ENCODE data around the gene OSBPL8.
"Not testable (repeated sequence)": the region's sequence is repeated elsewhere in the genome, so short reads cannot be mapped to it uniquely, and the experiment has no call there.

The OSBPL8 gene

DNA sequence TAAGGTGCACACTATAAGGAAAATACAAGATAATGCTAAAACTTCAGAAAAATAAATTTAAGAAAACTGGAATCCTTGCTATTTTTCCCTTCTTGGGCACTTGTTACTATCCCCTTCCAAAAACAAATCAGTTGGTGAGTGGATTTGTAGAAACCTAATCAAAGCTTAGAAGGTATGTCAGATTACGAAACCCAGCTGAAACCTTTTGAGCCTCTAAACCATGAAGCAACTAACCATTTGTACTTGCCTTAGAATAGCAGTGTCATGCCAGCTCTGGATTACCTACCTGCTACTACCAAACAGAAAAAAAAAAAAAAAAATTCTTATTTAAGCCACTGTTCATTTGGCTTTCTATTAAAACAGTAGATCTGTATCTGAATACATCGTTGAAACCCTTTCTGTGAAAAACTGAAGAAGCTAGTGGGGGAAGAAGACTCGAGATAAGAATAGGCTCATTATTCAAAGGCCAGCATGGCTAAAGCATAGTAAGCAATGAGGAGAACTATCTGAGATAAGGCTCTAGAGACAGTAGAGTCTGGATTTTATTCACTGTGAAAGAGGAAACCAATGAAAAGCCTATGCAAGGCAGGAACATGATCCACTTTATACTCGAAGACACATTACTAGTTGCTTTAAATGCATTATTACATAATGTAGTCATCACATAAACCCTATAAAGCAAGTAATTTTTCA lies 30.2 kb downstream of the OSBPL8 start:
- no peak for TF ChIP-seq GATA1 (IDR thresholded peaks at IDR 0.05; ENCODE audit: low read depth, low read length)
- TF ChIP-seq POLR2A (IDR thresholded peaks at IDR 0.05; ENCODE audit: low read length): no peak

DNA sequence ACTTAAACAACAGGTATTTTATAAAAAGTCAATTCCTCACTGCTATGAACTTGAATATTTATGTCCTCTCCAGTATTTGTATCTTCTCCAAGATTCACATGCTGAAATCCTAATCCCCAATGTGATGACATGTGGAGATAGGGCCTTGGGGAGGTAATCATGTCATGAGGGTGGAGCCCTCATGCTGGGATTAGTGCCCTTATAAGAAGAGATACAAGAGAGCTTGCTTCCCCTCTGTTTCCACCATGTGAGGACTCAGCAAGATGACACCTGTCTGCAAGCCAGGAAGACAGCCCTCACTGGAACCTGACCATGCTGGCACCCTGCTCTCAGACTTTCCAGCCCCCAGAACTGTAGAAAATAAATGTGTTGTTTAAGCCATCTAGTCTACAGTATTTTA lies 36.2 kb downstream of the OSBPL8 start:
- DNase-seq: no peak
- TF ChIP-seq POLR2A (IDR thresholded peaks at IDR 0.05; ENCODE audit: low read length) (no peak), GATA1 (IDR thresholded peaks at IDR 0.05; ENCODE audit: low read depth, low read length) (no peak)

More for the DNA sequence above, 30.2 kb downstream of the OSBPL8 start:
- DNase-seq: peak; percentile 41 to 56

DNA sequence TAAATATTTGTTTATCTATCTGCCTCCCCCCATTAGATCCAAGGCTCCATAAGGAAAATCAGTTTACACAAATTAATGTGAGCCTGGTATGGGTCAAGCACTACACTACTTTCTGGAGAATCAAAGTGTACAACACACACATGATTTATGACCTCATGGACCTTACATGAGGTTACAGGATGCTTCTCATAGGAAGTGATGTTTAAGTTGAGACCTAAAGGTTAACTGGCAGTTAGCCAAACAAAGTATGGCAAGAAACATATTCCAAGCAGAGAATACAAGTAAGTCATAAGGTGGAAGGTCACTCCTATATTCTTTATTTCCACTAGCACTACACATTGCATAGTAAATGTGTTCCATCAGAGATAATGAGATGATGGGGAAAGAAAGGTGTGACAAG lies 39.2 kb downstream of the OSBPL8 start:
- TF ChIP-seq GATA1 (IDR thresholded peaks at IDR 0.05; ENCODE audit: low read depth, low read length): no peak
- TF ChIP-seq POLR2A (IDR thresholded peaks at IDR 0.05; ENCODE audit: low read length): no peak
- DNase-seq: no peak

DNA sequence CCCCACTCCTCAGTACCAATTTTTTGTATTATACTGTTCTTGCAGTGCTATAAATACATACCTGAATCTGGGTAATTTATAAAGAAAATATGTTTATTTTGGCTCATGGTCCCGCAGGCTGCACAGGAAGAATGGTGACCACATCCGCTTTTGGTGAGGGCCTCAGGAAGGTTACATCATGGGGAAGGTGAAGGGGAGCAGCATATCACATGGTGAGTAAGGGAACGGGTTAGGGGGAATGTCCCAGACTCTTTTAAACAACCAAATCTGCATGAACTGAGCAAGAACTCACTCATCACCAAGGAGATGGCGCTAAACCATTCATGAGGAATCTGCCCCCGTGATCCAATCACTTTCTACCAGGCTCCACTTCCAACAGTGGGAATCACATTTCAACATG lies 40.0 kb downstream of the OSBPL8 start:
- TF ChIP-seq GATA1 (IDR thresholded peaks at IDR 0.05; ENCODE audit: low read depth, low read length): no peak
- no peak for TF ChIP-seq POLR2A (IDR thresholded peaks at IDR 0.05; ENCODE audit: low read length)
- DNase-seq: no peak

DNA sequence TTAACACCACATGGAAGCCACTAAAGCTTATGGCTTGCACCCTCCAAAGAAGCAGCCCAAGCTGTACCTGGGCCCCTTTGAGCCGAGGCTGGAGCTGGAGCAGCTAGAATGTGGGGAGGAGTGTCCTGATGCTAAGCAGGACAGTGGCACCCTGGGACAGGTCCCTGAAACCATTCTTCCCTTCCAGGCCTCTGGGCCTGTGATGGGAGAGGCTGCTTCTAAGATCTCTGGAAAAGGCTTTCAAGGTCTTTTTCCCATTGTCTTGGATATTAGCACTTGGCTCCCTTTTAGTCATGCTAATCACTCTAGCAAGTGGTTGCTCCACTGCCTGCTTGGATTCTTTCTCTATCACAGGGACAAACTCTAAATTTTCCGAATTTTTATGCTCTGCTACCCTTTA lies 40.9 kb downstream of the OSBPL8 start:
- no peak for DNase-seq
- TF ChIP-seq POLR2A (IDR thresholded peaks at IDR 0.05; ENCODE audit: low read length) (no peak), GATA1 (IDR thresholded peaks at IDR 0.05; ENCODE audit: low read depth, low read length) (no peak)

DNA sequence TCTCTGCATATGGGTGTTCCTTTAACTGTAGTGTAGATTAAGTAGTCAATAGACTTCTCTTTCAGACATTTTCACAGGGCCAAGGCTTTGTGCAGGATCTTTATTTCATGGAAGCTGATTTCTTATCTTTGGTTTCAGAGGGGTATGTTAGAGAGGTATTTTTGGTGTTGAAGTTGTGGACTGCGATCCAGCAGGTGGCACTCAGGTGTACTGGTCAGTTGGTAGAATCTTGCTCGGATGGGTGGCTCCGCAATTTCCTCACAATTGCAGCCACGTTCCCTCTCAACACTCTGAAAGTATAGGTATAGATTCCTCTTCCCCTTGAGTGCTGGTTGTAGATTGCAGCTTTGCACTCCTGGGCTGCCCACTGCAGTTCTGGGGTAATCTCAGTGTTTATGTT lies 44.3 kb downstream of the OSBPL8 start:
- no peak for DNase-seq
- no peak for TF ChIP-seq GATA1 (IDR thresholded peaks at IDR 0.05; ENCODE audit: low read depth, low read length)
- TF ChIP-seq POLR2A (IDR thresholded peaks at IDR 0.05; ENCODE audit: low read length): no peak

DNA sequence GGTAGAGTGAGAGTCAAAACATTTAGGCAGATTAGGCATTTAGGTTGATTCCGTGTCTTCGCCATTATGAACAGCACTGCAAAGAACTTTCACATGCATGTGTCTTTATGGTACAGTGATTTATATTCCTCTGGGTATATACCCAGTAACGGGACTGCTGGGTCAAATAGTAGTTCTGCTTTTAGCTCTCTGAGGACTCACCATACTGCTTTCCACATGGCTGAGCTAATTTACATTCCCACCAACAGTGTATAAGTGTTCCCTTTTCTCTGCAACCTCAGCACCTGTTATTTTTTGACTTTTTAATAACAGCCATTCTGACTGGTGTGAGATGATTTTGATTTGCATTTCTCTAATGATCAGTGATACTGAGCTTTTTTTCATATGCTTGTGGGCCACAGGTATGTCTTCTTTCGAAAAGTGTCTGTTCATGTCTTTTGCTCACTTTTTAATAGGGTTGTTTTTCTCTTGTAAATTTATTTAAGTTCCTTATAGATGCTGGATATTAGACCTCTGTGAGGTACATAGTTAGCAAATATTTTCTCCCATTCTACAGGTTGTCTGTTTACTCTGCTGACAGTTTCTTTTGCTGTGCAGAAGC lies 48.4 kb downstream of the OSBPL8 start:
- DNase-seq: not testable (repeated sequence)

DNA sequence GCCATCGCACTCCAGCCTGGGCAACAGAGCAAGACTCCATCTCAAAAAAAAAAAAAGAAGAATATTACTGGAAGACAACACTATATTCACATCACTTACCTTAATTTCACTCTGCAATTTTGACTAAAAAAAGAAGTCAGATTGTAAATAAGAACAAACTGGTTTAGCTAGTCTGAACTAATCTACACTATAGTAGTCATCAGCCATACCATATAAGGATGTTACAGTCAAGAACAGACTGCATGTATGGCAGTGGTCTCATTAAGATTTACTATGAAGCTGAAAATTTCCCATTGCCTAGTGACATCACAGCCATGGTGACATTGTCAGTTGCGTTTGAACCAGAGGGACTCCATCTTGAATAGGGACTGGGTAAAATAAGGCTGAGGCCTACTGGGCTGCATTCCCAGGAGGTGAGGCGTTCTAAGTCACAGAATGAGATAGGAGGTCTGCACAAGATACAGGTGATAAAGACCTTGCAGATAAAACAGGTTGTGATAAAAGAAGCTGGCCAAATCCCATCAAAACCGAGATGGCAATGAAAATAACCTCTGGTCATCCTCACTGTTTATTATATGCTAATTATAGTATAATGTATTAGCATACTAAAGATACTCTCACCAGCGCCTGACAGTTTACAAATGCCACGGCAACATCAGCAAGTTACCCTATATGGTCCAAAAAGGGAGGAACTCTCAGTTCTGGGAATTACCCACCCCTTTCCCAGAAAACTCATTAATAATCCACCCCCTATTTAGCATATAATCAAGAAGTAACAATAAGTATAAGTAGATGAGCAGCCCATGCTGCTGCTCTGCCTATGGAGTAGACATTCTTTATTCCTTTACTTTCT lies 51.2 kb downstream of the OSBPL8 start:
- TF ChIP-seq GATA1 (IDR thresholded peaks at IDR 0.05; ENCODE audit: low read depth, low read length) (no peak), POLR2A (IDR thresholded peaks at IDR 0.05; ENCODE audit: low read length) (no peak)
- peak in 1 of 2 experiments; percentile 23 for DNase-seq

DNA sequence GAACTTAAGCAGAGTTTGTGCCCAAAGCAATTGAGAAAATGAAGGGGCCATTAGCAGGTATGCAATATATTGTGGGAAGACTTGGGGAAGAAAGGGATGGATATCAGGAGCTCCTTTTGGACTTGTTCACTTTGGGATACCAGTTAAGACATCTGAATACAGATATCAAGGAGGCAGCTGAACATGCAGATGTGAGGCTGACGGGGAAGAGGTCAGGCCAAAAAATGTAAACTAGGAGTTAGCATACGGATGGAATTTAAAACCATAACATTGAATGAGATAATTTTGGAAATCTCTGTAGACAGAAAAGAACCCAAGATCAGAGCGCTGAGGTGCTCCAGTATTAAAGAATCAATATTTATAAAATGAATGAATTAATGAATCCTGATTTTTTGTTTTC lies 53.4 kb downstream of the OSBPL8 start:
- DNase-seq: no peak
- TF ChIP-seq POLR2A (IDR thresholded peaks at IDR 0.05; ENCODE audit: low read length) (no peak), GATA1 (IDR thresholded peaks at IDR 0.05; ENCODE audit: low read depth, low read length) (no peak)

DNA sequence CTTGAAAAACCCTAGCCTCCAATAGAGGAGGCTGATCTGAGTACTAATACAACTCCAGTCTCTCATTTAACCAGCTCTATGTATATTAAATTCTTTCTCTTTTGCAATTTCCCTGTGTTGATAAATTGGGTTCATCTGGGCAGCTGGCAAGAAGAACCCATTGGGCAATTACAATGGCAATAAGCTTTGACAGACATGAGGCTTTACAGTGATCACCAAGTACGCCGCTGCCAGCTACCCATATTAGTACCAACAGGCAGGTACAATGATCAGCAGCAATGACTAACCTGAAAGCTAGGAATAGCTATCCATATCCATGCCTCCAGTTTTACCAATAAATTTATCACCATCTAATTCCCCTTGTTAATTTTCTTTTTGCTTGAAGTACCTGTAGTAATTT lies 54.5 kb downstream of the OSBPL8 start:
- DNase-seq: no peak
- no peak for TF ChIP-seq GATA1 (IDR thresholded peaks at IDR 0.05; ENCODE audit: low read depth, low read length)
- no peak for TF ChIP-seq POLR2A (IDR thresholded peaks at IDR 0.05; ENCODE audit: low read length)

DNA sequence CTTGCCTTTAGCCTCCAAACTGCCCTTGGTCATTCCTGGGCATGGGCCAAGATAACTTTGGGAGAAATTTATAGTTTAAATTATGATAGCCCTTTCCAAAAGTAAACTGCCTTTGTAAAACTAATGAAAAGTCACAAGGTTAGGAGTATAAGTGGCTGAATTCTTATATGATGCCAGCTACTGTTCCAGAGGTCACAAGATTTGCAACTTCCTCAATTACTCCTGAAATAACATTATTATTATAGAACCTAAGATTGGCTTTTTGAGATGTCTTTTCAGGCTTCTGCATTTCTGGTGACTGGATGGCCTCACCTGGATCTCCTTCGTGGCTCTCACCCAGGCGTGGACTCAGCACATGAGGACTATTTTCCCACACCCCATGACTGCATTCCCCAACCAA lies 55.0 kb downstream of the OSBPL8 start:
- TF ChIP-seq GATA1 (IDR thresholded peaks at IDR 0.05; ENCODE audit: low read depth, low read length) (no peak), POLR2A (IDR thresholded peaks at IDR 0.05; ENCODE audit: low read length) (no peak)
- no peak for DNase-seq

DNA sequence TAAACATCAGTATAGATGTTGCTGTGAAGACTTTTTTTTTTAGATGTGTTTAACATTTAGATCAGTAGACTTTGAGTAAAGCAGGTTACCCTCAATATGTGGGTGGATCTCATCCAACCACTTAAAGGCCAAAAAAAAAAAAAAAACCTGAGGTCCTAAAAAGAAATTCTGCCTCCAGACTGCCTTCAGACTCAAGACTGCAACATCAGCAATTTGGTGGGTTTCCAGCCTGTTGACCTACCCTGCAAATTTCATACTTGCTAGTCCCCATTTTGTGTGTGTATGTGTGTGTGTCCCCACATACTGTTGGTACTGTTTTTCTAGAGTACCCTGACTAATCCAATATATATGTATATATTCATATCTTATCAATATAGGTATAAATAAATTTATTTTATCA lies 55.6 kb downstream of the OSBPL8 start:
- no peak for DNase-seq
- TF ChIP-seq POLR2A (IDR thresholded peaks at IDR 0.05; ENCODE audit: low read length) (no peak), GATA1 (IDR thresholded peaks at IDR 0.05; ENCODE audit: low read depth, low read length) (no peak)

DNA sequence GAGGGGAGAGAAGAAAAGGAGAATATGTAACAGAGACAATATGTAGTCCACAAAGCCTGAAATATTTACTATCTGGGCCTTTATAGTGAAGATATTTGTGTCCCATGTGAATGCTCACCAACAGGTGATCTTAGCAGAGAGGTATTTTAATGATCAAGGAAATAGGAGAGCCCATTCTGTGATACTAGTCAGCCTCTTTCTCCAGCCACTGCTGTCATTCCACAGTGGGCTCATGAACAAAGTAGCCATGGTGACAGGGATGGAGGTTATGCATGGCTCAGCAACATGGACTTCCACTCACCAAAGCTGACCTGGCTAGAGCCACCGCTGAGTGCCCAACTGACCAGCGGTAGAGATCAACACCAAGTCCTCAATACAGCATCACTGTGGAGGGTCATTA lies 58.2 kb downstream of the OSBPL8 start:
- no peak for DNase-seq
- TF ChIP-seq GATA1 (IDR thresholded peaks at IDR 0.05; ENCODE audit: low read depth, low read length) (no peak), POLR2A (IDR thresholded peaks at IDR 0.05; ENCODE audit: low read length) (no peak)

DNA sequence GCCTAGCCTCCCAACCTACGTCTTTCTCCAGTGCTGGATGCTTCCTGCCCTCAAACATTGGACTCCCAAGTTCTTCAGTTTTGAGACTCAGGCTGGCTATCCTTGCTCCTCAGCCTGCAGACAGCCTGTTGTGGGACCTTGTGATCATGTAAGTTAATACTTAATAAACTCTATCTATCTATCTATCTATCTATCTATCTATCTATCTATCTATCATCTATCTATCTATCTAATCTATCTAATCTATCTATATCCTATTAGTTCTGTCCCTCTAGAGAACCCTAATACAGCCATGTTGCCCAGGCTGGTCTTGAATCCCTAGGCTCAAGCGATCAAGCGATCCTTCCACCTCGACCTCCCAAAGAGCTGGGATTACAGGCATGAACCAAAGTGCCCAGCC lies 60.4 kb downstream of the OSBPL8 start:
- DNase-seq: not testable (repeated sequence)

DNA sequence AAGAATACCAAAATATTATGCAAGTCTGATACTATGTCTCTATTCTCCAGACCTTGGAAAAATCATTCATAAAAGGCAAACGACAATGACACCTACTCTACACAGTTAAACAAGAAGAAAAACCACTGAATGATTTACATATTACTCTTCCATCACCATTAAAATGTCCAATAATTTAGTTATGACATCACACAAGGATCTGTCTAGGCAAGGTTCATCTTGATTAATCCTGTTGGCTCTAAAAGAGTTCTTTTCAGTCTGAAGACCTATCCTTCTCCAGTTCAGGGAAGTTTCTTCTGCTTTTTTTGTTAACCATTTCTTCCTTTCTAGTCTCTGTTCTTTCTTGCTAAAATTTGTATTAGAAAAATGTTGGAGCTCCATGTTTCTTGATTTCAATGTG lies 64.0 kb downstream of the OSBPL8 start:
- no peak for TF ChIP-seq GATA1 (IDR thresholded peaks at IDR 0.05; ENCODE audit: low read depth, low read length)
- TF ChIP-seq POLR2A (IDR thresholded peaks at IDR 0.05; ENCODE audit: low read length): no peak
- DNase-seq: no peak
